ENCODE results near the gene DNAAF1.

GRCh38 chr16:84179612-84180320 is 34.7 kb downstream of the DNAAF1 start:
- TF ChIP-seq CTCF (conservative IDR thresholded peaks at IDR 0.05; ENCODE audit: low read depth, low read length) (no peak), CEBPB (IDR thresholded peaks at IDR 0.05; ENCODE audit: low read depth, low read length) (no peak), MXI1 (IDR thresholded peaks at IDR 0.05; ENCODE audit: borderline replicate concordance, low read depth, low read length) (no peak), POLR2A (IDR thresholded peaks at IDR 0.05; ENCODE audit: low read depth, low read length) (no peak), FOS (IDR thresholded peaks at IDR 0.05; ENCODE audit: low read depth, low read length) (no peak)
